ENCODE measurements around the gene GCDH.

GRCh38 chr19:12884926-12885748 is 5.8 kb upstream of the GCDH start:
- TF ChIP-seq CTCF (IDR thresholded peaks at IDR 0.05) (peak; percentile 69), ZFX (IDR thresholded peaks at IDR 0.05; ENCODE audit: borderline replicate concordance) (no peak)
